Measurements from ENCODE around the gene XRCC3. TPM values are rescaled to one million over a fixed set of nuclear protein-coding genes. Genes with fewer than 3 reads are reported as not detected.
A peak's percentile ranks its signal among the peaks of the same experiment; 100 is the strongest.
"Not testable (repeated sequence)": the region's sequence is repeated elsewhere in the genome, so short reads cannot be mapped to it uniquely, and the experiment has no call there.

XRCC3 gene
- total RNA-seq, 1 donor: 18.1 TPM

DNA sequence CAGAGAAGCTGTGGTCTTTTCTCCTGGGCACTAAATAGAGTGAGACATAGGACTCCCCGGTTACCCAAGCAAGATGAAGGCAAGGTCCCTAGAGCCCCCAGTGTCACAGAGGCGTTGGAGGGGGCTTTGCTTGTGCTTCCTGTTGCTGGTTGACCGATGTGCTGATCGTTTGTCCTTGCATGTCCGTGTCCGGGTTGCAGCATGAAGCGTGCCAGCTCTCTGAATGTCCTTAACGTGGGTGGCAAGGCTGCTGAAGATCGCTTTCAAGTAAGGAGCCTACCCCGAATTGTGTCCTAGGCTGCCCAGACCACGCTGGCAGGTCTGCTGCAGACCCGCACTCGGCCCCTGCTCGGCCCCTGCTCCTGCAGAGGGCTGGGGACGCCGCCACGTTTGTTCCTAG is 23.1 kb downstream of the XRCC3 start:
- no peak overlapping the region for H3K4me3 ChIP-seq (ENCODE audit: low read depth, low read length)
- no peak for TF ChIP-seq CTCF (IDR thresholded peaks at IDR 0.05; ENCODE audit: insufficient read depth, low read length)
- DNase-seq (ENCODE audit: low read depth): no peak

DNA sequence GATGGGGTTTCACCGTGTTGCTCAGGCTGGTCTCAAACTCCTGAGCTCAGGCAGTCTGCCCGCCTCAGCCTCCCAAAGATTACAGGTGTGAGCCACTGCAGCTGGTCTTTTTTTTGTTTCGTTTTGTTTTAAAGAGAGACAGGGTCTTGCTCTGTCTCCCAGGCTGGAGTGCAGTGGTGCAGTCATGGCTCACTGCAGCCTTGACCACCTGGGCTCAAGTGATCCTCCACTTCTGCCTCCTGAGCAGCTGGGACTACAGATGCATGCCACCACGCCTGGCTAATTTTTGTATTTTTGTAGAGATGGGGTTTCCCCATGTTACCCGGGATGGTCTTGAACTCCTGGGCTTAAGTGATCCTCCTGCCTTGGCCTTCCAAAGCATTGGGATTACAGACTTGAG is 23.6 kb downstream of the XRCC3 start:
- not testable (repeated sequence) for H3K4me3 ChIP-seq (ENCODE audit: low read depth, low read length); DNase-seq (ENCODE audit: low read depth)

- H3K4me3 ChIP-seq (ENCODE audit: low read depth, low read length): no peak overlapping the region
- DNase-seq (ENCODE audit: low read depth): no peak
- TF ChIP-seq CTCF (IDR thresholded peaks at IDR 0.05; ENCODE audit: insufficient read depth, low read length): no peak
Measured at GRCh38 chr14:103690332-103690731, 24.9 kb downstream of the XRCC3 start.

DNA sequence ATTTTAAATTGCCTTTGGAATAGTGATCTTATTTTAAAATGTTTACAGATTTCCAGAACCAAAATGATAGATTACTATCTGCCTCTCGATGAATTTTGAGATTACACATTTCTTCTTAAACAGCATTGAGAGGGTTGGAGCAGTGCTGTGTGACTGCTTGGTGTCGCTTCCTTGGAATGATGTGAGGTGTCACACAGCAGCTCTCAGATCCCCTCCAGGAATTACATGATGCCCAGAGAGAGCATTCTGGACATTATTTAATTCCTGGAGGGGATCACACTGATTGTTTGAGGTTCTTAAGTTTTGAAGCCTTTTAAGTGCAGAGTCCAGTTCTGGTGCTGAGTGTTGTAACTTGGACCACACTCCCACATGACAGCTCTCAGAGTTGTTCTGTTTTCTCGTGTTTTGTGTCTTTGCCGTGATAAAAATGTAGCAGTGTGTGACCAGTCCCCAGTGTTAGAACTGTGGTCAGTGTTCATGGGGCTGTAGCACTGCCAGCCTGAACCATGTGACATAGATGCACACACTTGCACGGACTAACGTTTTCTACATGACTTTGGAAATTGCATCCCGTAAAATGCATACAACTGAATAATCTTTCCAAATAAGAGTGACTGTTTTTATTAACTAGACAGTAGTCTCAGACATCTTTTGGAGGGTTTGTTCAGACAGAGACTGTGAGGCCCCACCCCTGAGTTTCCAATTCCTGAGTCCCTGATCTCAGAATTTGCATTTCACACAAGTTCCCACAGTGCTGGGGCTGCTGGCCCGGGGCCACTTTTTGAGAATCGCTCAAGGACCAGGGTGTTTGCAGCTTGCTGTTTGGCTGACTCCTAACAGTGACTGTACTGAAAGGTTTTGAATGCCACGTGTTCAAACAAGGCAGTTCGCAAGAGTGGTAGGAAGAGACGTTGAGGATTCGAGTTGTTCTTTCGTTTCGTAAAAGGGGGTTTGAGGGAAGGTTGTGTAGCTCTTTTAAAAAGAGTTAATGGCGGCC is 26.0 kb downstream of the XRCC3 start:
- no peak for TF ChIP-seq CTCF (IDR thresholded peaks at IDR 0.05; ENCODE audit: insufficient read depth, low read length)
- DNase-seq (ENCODE audit: low read depth): peak; percentile 74
- no peak overlapping the region for H3K4me3 ChIP-seq (ENCODE audit: low read depth, low read length)

- no peak overlapping the region for H3K4me3 ChIP-seq (ENCODE audit: low read depth, low read length)
- DNase-seq (ENCODE audit: low read depth): no peak
- TF ChIP-seq CTCF (IDR thresholded peaks at IDR 0.05; ENCODE audit: insufficient read depth, low read length): no peak
Measured at GRCh38 chr14:103688441-103688840, 26.8 kb downstream of the XRCC3 start.

DNA sequence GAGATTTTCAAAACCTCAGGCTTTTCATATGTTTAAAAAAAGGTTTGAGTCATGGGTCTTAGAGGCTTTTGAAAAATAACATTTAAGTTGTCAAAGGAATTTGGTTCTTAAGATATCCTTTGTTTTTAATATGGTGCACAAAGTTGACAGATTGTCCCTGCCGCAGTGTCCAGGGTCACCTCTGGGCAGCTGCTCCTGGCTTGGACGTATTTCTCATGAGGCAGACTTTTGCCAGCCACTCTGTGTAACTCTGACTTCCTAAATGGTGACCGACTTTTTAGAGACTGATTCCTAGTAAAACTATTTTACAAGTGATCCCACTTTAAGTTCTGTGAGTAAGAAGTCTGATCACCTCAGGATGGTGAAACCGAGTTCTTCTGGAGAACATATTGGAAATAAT is 27.5 kb downstream of the XRCC3 start:
- TF ChIP-seq CTCF (IDR thresholded peaks at IDR 0.05; ENCODE audit: insufficient read depth, low read length): no peak
- DNase-seq (ENCODE audit: low read depth): no peak
- no peak overlapping the region for H3K4me3 ChIP-seq (ENCODE audit: low read depth, low read length)

DNA sequence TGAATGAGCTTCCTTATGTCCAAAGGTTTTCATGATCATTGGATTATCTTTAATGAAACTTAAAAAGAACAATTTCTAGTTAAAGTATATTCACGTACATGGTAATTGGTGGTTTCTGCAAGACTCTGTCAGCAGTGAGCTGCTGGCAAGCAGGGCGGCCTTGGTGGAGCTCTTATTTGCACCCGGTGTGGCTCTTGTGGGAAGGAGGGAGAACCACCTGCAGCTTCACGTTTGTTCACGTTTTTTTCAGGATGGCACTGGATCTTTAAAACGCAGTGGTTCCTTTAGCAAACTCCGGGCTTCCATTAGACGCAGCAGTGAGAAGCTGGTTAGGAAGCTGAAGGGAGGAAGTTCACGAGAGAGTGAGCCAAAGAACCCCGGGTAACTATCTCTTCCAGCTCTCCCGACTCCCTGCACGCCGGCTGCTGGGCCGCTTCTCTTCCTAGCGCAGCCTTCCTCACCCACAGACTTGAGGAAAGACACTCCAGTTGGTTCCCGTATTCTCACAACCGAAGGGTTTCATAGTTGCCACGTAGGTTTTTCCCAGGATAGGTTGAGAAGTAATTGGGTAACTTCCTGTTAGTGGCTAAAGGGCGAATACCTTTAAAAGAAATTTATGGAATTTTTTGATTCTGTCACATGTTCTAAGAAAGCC is 28.3 kb downstream of the XRCC3 start:
- no peak overlapping the region for H3K4me3 ChIP-seq (ENCODE audit: low read depth, low read length)
- TF ChIP-seq CTCF (IDR thresholded peaks at IDR 0.05; ENCODE audit: insufficient read depth, low read length): no peak
- DNase-seq (ENCODE audit: low read depth): peak; percentile 13

Data from fibroblast of the aortic adventitia (primary cell).